Measurements from ENCODE around the gene ASB7.

Gene ASB7

GRCh38 chr15:100597862-100598261 lies 4.5 kb upstream of the ASB7 start:
- no peak for DNase-seq (ENCODE audit: low read depth)

- DNase-seq (ENCODE audit: low read depth): no peak
Measured at GRCh38 chr15:100598655-100599054, 3.7 kb upstream of the ASB7 start.

- peak; percentile 40 for DNase-seq (ENCODE audit: low read depth)
Measured at GRCh38 chr15:100601163-100601562, 1.2 kb upstream of the ASB7 start.

GRCh38 chr15:100601617-100602063 lies 749 bp upstream of the ASB7 start:
- DNase-seq (ENCODE audit: low read depth): no peak

GRCh38 chr15:100602823-100603393 lies 519 bp downstream of the ASB7 start:
- no peak for DNase-seq (ENCODE audit: low read depth)

- DNase-seq (ENCODE audit: low read depth): no peak
Measured at GRCh38 chr15:100612539-100612938, 10.2 kb downstream of the ASB7 start.

- no peak for DNase-seq (ENCODE audit: low read depth)
Measured at GRCh38 chr15:100613208-100613607, 10.8 kb downstream of the ASB7 start.

- no peak for DNase-seq (ENCODE audit: low read depth)
Measured at GRCh38 chr15:100614336-100614735, 11.9 kb downstream of the ASB7 start.

- no peak for DNase-seq (ENCODE audit: low read depth)
Measured at GRCh38 chr15:100614918-100615317, 12.5 kb downstream of the ASB7 start.

- DNase-seq (ENCODE audit: low read depth): no peak
Measured at GRCh38 chr15:100615801-100616200, 13.4 kb downstream of the ASB7 start.

- DNase-seq (ENCODE audit: low read depth): no peak
Measured at GRCh38 chr15:100616700-100617099, 14.3 kb downstream of the ASB7 start.

GRCh38 chr15:100623301-100623700 lies 20.9 kb downstream of the ASB7 start:
- DNase-seq (ENCODE audit: low read depth): no peak

GRCh38 chr15:100627789-100628395 lies 25.5 kb downstream of the ASB7 start:
- DNase-seq (ENCODE audit: low read depth): peak; percentile 50

GRCh38 chr15:100628746-100629145 lies 26.4 kb downstream of the ASB7 start:
- no peak for DNase-seq (ENCODE audit: low read depth)

- DNase-seq (ENCODE audit: low read depth): no peak
Measured at GRCh38 chr15:100631831-100632230, 29.4 kb downstream of the ASB7 start.

GRCh38 chr15:100633763-100634075 lies 31.3 kb downstream of the ASB7 start:
- no peak for DNase-seq (ENCODE audit: low read depth)

- DNase-seq (ENCODE audit: low read depth): no peak
Measured at GRCh38 chr15:100635406-100636071, 33.1 kb downstream of the ASB7 start.

- DNase-seq (ENCODE audit: low read depth): no peak
Measured at GRCh38 chr15:100638177-100638730, 35.9 kb downstream of the ASB7 start.

- no peak for DNase-seq (ENCODE audit: low read depth)
Measured at GRCh38 chr15:100642213-100642949, 40.0 kb downstream of the ASB7 start.

GRCh38 chr15:100642950-100643338 lies 40.6 kb downstream of the ASB7 start:
- no peak for DNase-seq (ENCODE audit: low read depth)

GRCh38 chr15:100645671-100646070 lies 43.3 kb downstream of the ASB7 start:
- DNase-seq (ENCODE audit: low read depth): no peak

GRCh38 chr15:100648951-100649350 lies 46.6 kb downstream of the ASB7 start:
- DNase-seq (ENCODE audit: low read depth): no peak

- DNase-seq (ENCODE audit: low read depth): no peak
Measured at GRCh38 chr15:100650685-100651084, 48.3 kb downstream of the ASB7 start.

Data from stimulated activated CD4-positive, alpha-beta T cell treated with anti-CD3 and anti-CD28 coated beads, Interleukin-2, amount 100 ng/mL, for 4 hours (primary cell).